ENCODE results near the gene PDXP. TPM values are rescaled to one million over a fixed set of nuclear protein-coding genes. Genes with fewer than 3 reads are reported as not detected.

The PDXP gene
- total and polyA plus RNA-seq, 2 experiments from 2014 or later: 15.0 to 55.6 TPM

GRCh38 chr22:37672920-37673455, 14.5 kb downstream of the PDXP start:
- Histone ChIP-seq H3F3A (replicated peaks; ENCODE audit: low read depth) (peaks cover 22% of the 10 kb centered on the region; the same call in 1 of the 2 replicates), H3K79me2 (replicated peaks; ENCODE audit: insufficient read depth) (no peaks in the 10 kb centered on the region), H3K9me2 (ENCODE audit: insufficient read depth) (no peaks in the 10 kb centered on the region), H3K4me2 (no peak overlapping the region), H3K36me3 (ENCODE audit: insufficient read depth) (no peaks in the 10 kb centered on the region), H3K4me3 (no peak overlapping the region), H3K27ac (ENCODE audit: low read depth) (no peak overlapping the region), H2AFZ (no peak overlapping the region), H3K4me1 (ENCODE audit: insufficient read depth) (peaks cover 11% of the 10 kb centered on the region; the same call in 1 of the 2 replicates), H4K20me1 (replicated peaks; ENCODE audit: insufficient read depth) (no peaks in the 10 kb centered on the region), H3K27me3 (ENCODE audit: insufficient read depth) (no peaks in the 10 kb centered on the region)
- H3K27me3 Mint-ChIP-seq (ENCODE audit: insufficient read depth, low read depth, poor library complexity): peaks cover 15% of the 10 kb centered on the region
- H3K9me3 Mint-ChIP-seq: no peaks in the 10 kb centered on the region
- H3K4me1 Mint-ChIP-seq: peaks cover 18% of the 10 kb centered on the region
- H3K36me3 Mint-ChIP-seq (ENCODE audit: low read depth): peaks cover 3% of the 10 kb centered on the region; the same call in 1 of the 3 replicates
- no peak overlapping the region for H3K27ac Mint-ChIP-seq
- TF ChIP-seq NANOG (IDR thresholded peaks at IDR 0.05; ENCODE audit: borderline replicate concordance) (no peak), CTCF (conservative IDR thresholded peaks at IDR 0.05; ENCODE audit: low read depth in 2 of 2) (no peak), ZNF331 (CRISPR knock-in tag; IDR thresholded peaks at IDR 0.05; ENCODE audit: low read depth) (no peak), CREB1 (CRISPR knock-in tag; IDR thresholded peaks at IDR 0.05; ENCODE audit: low read depth) (no peak), POLR2AphosphoS5 (IDR thresholded peaks at IDR 0.05; ENCODE audit: low read depth) (no peak), EZH2 (IDR thresholded peaks at IDR 0.05; ENCODE audit: low read depth, unreplicated experiment) (no peak), REST (IDR thresholded peaks at IDR 0.05; ENCODE audit: unreplicated experiment) (no peak), JUNB (IDR thresholded peaks at IDR 0.05; ENCODE audit: unreplicated experiment) (no peak), ETS1 (IDR thresholded peaks at IDR 0.05) (no peak), STAT1 (IDR thresholded peaks at IDR 0.05; ENCODE audit: unreplicated experiment) (no peak), EZH2phosphoT487 (IDR thresholded peaks at IDR 0.05; ENCODE audit: unreplicated experiment) (no peak), ZNF462 (CRISPR knock-in tag; IDR thresholded peaks at IDR 0.05) (no peak), ZNF114 (CRISPR knock-in tag; IDR thresholded peaks at IDR 0.05) (no peak)
- DNase-seq (ENCODE audit: low spot score) (no peak), ATAC-seq (no peak)
- H3K4me3 Mint-ChIP-seq: no peak overlapping the region

All from GM23338 (cell line).